Measurements from ENCODE around the gene DPF3.

GRCh38 chr14:72800848-72801370 is 93.0 kb downstream of the DPF3 start:
- no peak for TF ChIP-seq GATA2 (IDR thresholded peaks at IDR 0.05; ENCODE audit: low read depth, low read length)
- no peak for TF ChIP-seq GATA3 (IDR thresholded peaks at IDR 0.05; ENCODE audit: low read depth, low read length)
